Body of pancreas (tissue), 4 donors: Measurements from ENCODE around the gene MMD. TPM values are rescaled to one million over a fixed set of nuclear protein-coding genes. Genes with fewer than 3 reads are reported as not detected.

Experiments
- ATAC-seq: fragments of 150-250 bp; one replicate; pipeline ENCODE4 v1.9.1; 2016
- DNase-seq, 4 donors: peaks; one replicate each; pipeline ENCODE4 v3.0.0-alpha.2; 2019
- H3K27ac ChIP-seq, 4 donors: fragments of 200-600 bp; sonication (generic); 1 replicate in 3 of 4; 2 replicates in 1 of 4; pipeline versions ENCODE4 v1.5.1 to v1.6.1; 2016 to 2019; ENCODE audit warnings: mild to moderate bottlenecking in 1 of 4, mixed read lengths in 1 of 4, moderate library complexity in 1 of 4
- H3K27me3 ChIP-seq, 2 donors: fragments of 200-600 bp; sonication (generic); one replicate each; pipeline ENCODE4 v1.6.0; 2016; ENCODE audit warnings: mild to moderate bottlenecking in 1 of 2
- H3K36me3 ChIP-seq, 2 donors: fragments of 200-600 bp; sonication (generic); replicated peaks in 1 of 2; 2 replicates each; pipeline ENCODE4 v1.5.1; 2016; ENCODE audit warnings: low read depth in 2 of 2; ENCODE audit not compliant: insufficient read depth in 1 of 2
- H3K4me1 ChIP-seq: fragments of 200-600 bp; sonication (generic); one replicate; pipeline ENCODE4 v1.6.0; 2016
- H3K4me3 ChIP-seq, 2 donors: fragments of 200-600 bp; sonication (generic); 1 replicate in 1 of 2; 2 replicates in 1 of 2; pipeline ENCODE4 v1.5.1; 2016 to 2019
- H3K9me3 ChIP-seq, 3 donors: fragments of 200-600 bp; sonication (generic); 1 replicate in 2 of 3; 2 replicates in 1 of 3; pipeline ENCODE4 v1.5.1; 2016
- POLR2A ChIP-seq, 3 donors: fragments of 450-650 bp; IDR thresholded peaks; one replicate each; pipeline ENCODE4 v1.6.1; 2016; ENCODE audit warnings: antibody characterized with exemption in 3 of 3, mild to moderate bottlenecking in 2 of 3
- WGBS, 2 donors: methylation state at CpG; one replicate each; pipeline ENCODE4 v1.1.5; 2017; 5-methylcytosine and 5-hydroxymethylcytosine counted together
- intact Hi-C: fragments of 100-400 bp; cut with DNase I; formaldehyde crosslinking; loops from one replicate; pipeline ENCODE4 v1.15.1; 2023
- total RNA-seq, 2 donors: library from RNA; depleted of rRNA; stranded (reverse); fragments of >200 nt; gene quantifications; one replicate each; pipeline ENCODE4 v1.1.0, GENCODE V29; 2016
- TF ChIP-seq, protein P1 (sequence below), 7 experiments: fragments of 450-650 bp in 4 of 7; fragments of 200-600 bp in 3 of 7; sonication (generic) in 3 of 7; IDR thresholded peaks; one replicate each; pipeline ENCODE4 v1.5.1; 2016 to 2019; ENCODE audit warnings: antibody characterized with exemption in 7 of 7

Gene MMD
- total RNA-seq, 2 donors from 2014 or later = 4.4 to 12.5 TPM

- Histone ChIP-seq H3K36me3 (no peaks in the 10 kb centered on the region), H3K4me3 (no peak overlapping the region), H3K27me3 (no peaks in the 10 kb centered on the region), H3K9me3 (no peaks in the 10 kb centered on the region), H3K4me1 (no peaks in the 10 kb centered on the region), H3K27ac (no peak overlapping the region)
- DNase-seq = no peak
- intact Hi-C loops = no loop called here
- TF ChIP-seq, protein P1, sequence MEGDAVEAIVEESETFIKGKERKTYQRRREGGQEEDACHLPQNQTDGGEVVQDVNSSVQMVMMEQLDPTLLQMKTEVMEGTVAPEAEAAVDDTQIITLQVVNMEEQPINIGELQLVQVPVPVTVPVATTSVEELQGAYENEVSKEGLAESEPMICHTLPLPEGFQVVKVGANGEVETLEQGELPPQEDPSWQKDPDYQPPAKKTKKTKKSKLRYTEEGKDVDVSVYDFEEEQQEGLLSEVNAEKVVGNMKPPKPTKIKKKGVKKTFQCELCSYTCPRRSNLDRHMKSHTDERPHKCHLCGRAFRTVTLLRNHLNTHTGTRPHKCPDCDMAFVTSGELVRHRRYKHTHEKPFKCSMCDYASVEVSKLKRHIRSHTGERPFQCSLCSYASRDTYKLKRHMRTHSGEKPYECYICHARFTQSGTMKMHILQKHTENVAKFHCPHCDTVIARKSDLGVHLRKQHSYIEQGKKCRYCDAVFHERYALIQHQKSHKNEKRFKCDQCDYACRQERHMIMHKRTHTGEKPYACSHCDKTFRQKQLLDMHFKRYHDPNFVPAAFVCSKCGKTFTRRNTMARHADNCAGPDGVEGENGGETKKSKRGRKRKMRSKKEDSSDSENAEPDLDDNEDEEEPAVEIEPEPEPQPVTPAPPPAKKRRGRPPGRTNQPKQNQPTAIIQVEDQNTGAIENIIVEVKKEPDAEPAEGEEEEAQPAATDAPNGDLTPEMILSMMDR (IDR thresholded peaks at IDR 0.05) = no peak
- no peak for TF ChIP-seq POLR2A (IDR thresholded peaks at IDR 0.05)
- 75 to 77% methylated on average over 4 of the region's 4 CpGs for WGBS, 2 donors
- no peak for ATAC-seq
These were observed 33.4 kb upstream of the MMD start for GRCh38 chr17:55454906-55455474.

- DNase-seq = peak in 1 of 4 donors; percentile 23
- WGBS, 2 donors = 27 to 49% methylated on average over 6 of the region's 6 CpGs
- TF ChIP-seq, protein P1 (IDR thresholded peaks at IDR 0.05) = no peak
- no peak for TF ChIP-seq POLR2A (IDR thresholded peaks at IDR 0.05)
- Histone ChIP-seq H3K27me3 (no peaks in the 10 kb centered on the region), H3K27ac (no peak overlapping the region), H3K4me3 (no peak overlapping the region), H3K36me3 (no peaks in the 10 kb centered on the region), H3K4me1 (no peaks in the 10 kb centered on the region), H3K9me3 (no peaks in the 10 kb centered on the region)
- intact Hi-C loops = no loop called here
- no peak for ATAC-seq
These were observed 32.4 kb upstream of the MMD start for GRCh38 chr17:55453839-55454557.

DNA sequence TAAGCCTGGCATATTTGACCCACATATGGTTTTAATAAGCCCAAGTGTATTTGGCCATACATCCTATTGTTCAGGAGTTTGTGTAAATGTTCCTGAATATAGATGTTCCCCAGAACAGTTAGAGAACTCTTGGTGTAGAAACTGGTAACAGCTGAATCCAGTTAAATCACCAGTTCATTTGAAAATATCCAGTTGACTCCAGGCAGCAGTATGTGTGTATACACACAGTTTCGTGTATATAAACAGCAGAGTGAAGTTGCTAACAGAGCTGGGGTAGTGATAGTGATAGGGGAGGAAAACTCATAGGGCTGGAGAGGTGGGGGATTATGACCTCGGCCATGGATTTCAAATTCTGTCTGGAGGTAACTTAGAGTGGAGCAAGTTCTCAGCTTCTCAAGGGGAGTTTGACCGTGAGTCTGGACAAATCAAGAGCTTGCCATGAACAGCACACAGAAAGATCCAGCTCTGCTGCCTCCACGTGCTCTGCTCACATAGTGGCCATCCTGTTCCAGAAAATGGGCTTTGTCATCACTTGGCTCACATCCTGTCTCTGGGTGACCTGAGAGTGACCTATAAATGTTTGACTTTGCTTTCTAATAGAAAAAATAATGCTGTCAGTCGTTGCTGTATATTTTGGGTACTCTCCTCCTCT, 30.6 kb upstream of the MMD start:
- H3K27ac ChIP-seq = no peak overlapping the region
- H3K27me3 ChIP-seq = no peaks in the 10 kb centered on the region
- intact Hi-C loops = no loop called here
- no peaks in the 10 kb centered on the region for H3K4me1 ChIP-seq
- H3K9me3 ChIP-seq = no peaks in the 10 kb centered on the region
- H3K4me3 ChIP-seq = no peak overlapping the region
- no peaks in the 10 kb centered on the region for H3K36me3 ChIP-seq
- ATAC-seq (peak; percentile 60), DNase-seq (peak in 3 of 4 donors; percentile 26 to 58 (median 27))
- TF ChIP-seq POLR2A (IDR thresholded peaks at IDR 0.05) = no peak
- TF ChIP-seq, protein P1 (IDR thresholded peaks at IDR 0.05) = no peak
- 47 to 49% methylated on average over 5 of the region's 5 CpGs for WGBS, 2 donors

DNA sequence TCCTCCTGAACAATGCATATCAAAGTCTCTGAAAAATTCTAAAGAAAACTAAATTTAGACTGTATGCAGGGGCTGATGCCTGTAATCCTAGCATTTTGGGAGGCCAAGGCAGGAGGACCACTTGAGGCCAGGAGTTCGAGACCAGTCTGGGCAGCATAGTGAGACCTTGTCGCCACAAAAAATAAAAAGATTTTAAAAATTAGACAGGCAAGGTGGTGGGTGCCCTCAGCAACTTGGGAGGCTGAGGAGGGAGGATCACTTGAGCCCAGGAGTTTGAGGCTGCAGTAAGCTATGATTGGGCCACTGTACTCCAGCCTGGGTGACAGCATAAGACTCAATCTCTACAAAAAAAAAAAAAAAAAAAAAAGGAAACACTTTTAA, 30.1 kb upstream of the MMD start:
- Histone ChIP-seq H3K36me3 (no peaks in the 10 kb centered on the region), H3K27ac (no peak overlapping the region), H3K4me3 (no peak overlapping the region), H3K4me1 (peaks cover under 1% of the 10 kb centered on the region), H3K9me3 (no peaks in the 10 kb centered on the region), H3K27me3 (no peaks in the 10 kb centered on the region)
- no peak for ATAC-seq
- no peak for DNase-seq
- intact Hi-C loops = no loop called here
- WGBS, 2 donors = 77 to 95% methylated on average over 2 of the region's 2 CpGs
- TF ChIP-seq, protein P1 (IDR thresholded peaks at IDR 0.05) = no peak
- TF ChIP-seq POLR2A (IDR thresholded peaks at IDR 0.05) = no peak
